GM12865 (cell line): ENCODE data around the gene FARS2.
A peak's percentile ranks its signal among the peaks of the same experiment; 100 is the strongest.

ENCODE experiments used
- DNase-seq: peaks from one replicate; pipeline ENCODE4 v3.0.0; 2010; ENCODE audit warnings: low read depth
- H3K4me3 ChIP-seq: 2 replicates; pipeline ENCODE4 v1.5.1; 2011; ENCODE audit warnings: mild to moderate bottlenecking, low read depth, low read length, control low read depth
- CTCF ChIP-seq: IDR thresholded peaks from 2 replicates; pipeline ENCODE4 v1.5.1; 2011; ENCODE audit warnings: low read length, control low read depth, low read depth, inconsistent platforms; ENCODE audit not compliant: insufficient read depth; ENCODE audit errors: missing control alignments

The FARS2 gene

GRCh38 chr6:5260661-5261544 lies at the start of gene FARS2, which contains the start of gene LYRM4:
FARS2 (plus strand) TSS chr6:5261513.
LYRM4 (minus strand) TSS chr6:5260950; CDS start chr6:5260733, 217 bp downstream.
- H3K4me3 ChIP-seq, result peak within 1 kb of the TSS; percentile 67
- DNase-seq, result peak; percentile 93
- TF ChIP-seq CTCF, result no peak

- TF ChIP-seq CTCF, result no peak
- no peak for DNase-seq
Observed at GRCh38 chr6:5213836-5214235, 47.5 kb upstream of the FARS2 start.

GRCh38 chr6:5214570-5215052 lies 46.7 kb upstream of the FARS2 start:
- peak; percentile 56 for DNase-seq
- H3K4me3 ChIP-seq, result no peak overlapping the region
- peak; percentile 76 for TF ChIP-seq CTCF

More at GRCh38 chr6:5213836-5214235, 47.5 kb upstream of the FARS2 start:
- no peak overlapping the region for H3K4me3 ChIP-seq

GRCh38 chr6:5215159-5215558 lies 46.2 kb upstream of the FARS2 start:
- no peak for DNase-seq
- H3K4me3 ChIP-seq, result no peak overlapping the region

GRCh38 chr6:5215799-5216198 lies 45.5 kb upstream of the FARS2 start:
- no peak overlapping the region for H3K4me3 ChIP-seq
- TF ChIP-seq CTCF, result no peak
- no peak for DNase-seq

More at GRCh38 chr6:5215159-5215558, 46.2 kb upstream of the FARS2 start:
- no peak for TF ChIP-seq CTCF

- no peak for DNase-seq
- no peak overlapping the region for H3K4me3 ChIP-seq
- no peak for TF ChIP-seq CTCF
Observed at GRCh38 chr6:5217356-5217755, 44.0 kb upstream of the FARS2 start.
